RCC 7860 (cell line): Measurements from ENCODE around the gene PCSK1N.

Source experiments
- DNase-seq: peaks from one replicate; pipeline ENCODE4 v3.0.0-alpha.2; 2015; ENCODE audit warnings: low spot score
- FAIRE-seq: peaks from 2 replicates; lab custom pipeline; 2012; peaks lifted over from hg19 to GRCh38; lab: Jason Lieb, UNC

The PCSK1N gene

GRCh38 chrX:48791063-48791820, 44.2 kb downstream of the PCSK1N start:
- FAIRE-seq, result no peak

DNA sequence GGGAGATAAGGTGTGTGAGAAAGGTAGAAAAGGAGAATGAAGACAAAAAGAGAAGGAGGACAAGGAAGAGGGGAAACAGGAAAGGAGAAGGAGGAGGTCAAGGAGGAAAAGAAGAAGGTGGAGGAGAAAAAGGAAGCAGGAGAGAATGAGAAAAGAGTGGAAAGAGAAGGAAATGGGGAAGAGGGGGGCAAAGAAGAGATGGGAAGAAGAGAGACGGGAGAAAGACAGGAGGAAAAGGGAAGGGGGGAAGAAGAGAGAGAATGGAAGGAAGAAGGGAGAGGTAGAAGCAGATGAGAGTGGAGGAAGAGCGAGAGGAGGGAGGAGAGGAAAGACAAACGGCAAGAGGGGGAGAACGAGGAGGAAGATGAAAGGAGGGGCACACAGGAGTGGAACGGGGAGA, 44.9 kb downstream of the PCSK1N start:
- DNase-seq (no peak), FAIRE-seq (no peak)

More at GRCh38 chrX:48791063-48791820, 44.2 kb downstream of the PCSK1N start:
- no peak for DNase-seq

GRCh38 chrX:48789366-48790220, 45.8 kb downstream of the PCSK1N start:
- DNase-seq (no peak), FAIRE-seq (no peak)

- FAIRE-seq, result no peak
- no peak for DNase-seq
Measured at GRCh38 chrX:48787505-48788443, 47.6 kb downstream of the PCSK1N start.

DNA sequence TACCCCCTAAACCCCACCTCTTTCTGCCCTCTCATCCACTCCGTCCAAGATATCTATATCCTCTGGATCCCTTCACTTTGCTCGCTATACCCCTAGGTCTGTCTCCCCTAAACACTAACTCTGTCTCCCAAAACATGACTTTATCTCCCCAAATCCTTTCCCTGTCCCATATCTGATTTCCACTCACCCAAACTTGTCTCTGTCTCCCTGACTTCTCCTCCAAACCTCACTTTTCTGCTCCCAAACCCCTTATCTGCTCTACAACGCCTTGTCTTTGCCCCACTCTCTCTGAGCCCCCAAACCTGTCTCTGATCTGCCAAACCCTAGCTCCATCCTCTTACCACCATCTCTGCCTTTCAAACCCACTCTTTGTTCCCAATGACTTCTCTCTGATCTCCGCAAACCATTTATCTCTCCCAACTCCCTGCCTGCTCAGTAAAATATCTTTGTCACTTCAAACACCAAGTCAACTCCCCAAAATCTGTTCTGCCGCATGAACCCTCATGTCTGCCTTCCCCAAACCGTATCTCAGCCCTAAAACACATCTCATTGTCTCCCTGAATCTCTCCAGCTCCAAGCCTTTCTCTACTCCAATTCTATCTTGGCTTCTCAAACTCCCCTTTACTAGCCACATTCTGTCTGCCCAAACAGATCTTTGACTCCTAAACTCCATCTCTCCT, 48.4 kb downstream of the PCSK1N start:
- FAIRE-seq (no peak), DNase-seq (no peak)

DNA sequence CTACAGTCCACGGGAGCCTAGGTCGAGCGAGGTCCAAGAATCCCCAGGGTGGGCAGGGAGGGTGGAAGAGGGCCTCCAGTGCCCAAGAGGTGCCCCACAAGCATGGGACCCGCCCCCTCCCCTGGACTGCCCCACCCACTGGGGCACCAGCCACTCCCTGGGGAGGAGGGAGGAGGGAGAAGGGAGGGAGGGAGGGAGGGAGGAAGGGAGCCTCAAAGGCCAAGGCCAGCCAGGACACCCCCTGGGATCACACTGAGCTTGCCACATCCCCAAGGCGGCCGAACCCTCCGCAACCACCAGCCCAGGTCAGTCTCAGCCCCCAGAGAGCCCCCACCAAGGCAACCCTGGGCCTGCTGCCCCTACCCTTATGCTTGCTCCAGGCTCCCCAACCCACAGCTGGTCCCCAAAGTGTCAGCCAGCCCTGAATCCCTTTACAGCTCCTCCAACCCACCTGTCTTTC, 49.0 kb downstream of the PCSK1N start, which contains the start of gene GATA1:
GATA1 (plus strand) TSS at position 250 of the 460 bp plus-strand sequence. CDS start 4,520 bp downstream, outside the sequence.
- FAIRE-seq (no peak), DNase-seq (no peak)

- no peak for FAIRE-seq
- no peak for DNase-seq
Measured at GRCh38 chrX:48785540-48786214, 49.7 kb downstream of the PCSK1N start.

DNA sequence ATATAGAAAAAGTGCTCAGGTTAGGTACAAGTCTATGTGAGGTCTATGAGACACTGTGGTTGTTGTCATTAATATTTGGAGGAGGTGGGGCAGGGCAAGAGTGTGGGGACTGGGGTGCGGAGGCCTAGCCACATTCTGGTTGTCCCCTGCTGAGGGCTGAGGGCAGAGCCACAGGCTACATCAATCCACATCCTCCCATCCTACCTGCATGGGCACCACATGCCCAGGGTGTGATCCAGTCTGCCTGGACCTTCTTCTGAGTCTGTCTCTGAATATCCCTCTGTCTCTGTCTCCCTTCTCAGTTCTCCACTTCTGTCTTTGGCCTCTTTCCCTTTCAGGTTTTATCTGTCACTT, 50.2 kb downstream of the PCSK1N start:
- FAIRE-seq (no peak), DNase-seq (no peak)

- no peak for FAIRE-seq
- no peak for DNase-seq
Measured at GRCh38 chrX:48784726-48785125, 50.7 kb downstream of the PCSK1N start.

DNA sequence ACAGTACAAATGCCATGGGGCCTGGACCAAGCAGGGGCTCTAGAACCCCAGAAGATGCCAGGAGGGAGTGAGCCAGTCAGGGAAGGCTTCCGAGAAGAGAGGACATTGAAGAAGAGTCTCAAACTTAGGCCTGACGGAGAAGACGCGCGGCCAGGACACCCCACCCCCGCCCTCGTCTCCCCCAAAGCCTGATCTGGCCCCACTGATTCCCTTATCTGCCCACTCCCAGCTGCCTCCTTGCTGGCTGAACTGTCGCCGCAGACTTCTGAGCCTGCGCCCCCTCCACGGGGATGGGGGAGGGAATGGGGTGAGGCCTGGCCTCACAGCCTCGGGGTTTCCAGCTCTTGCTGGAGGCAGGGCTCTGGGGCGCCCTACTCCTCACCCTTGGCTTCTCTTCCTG, 52.6 kb downstream of the PCSK1N start:
- FAIRE-seq, result no peak

DNA sequence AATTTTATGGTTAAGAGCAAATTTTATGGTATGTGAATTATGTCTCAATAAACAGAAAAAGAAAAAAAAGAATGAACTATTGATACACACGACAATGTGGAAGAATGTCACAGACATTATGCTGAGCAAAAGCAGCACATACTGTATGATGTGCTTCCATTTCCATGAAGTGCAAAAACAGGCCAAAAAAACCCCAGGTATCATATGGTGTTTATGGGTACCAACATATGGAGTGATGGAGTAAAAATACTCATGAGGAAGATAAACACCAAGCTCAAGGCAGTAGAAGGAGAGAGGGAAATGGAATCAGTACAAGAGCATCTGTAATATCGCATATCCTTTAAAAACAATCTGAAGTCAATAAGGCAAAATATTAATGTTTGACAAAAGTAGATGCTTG, 53.2 kb downstream of the PCSK1N start:
- FAIRE-seq, result no peak
- no peak for DNase-seq

More for the DNA sequence above, 52.6 kb downstream of the PCSK1N start:
- DNase-seq, result no peak

GRCh38 chrX:48781705-48782104, 53.7 kb downstream of the PCSK1N start:
- DNase-seq (no peak), FAIRE-seq (no peak)
